Activated CD8-positive, alpha-beta memory T cell treated with anti-CD3 and anti-CD28 coated beads, Interleukin-2, amount 10 ng/mL, durations not matched to agents 7 days and 5 days (primary cell): ENCODE results near the gene ITGAX. TPM values are rescaled to one million over a fixed set of nuclear protein-coding genes. Genes with fewer than 3 reads are reported as not detected.
A peak's percentile ranks its signal among the peaks of the same experiment; 100 is the strongest.

ENCODE experiments used
- ATAC-seq: fragments of 150-1000 bp; cut with Tn5 transposase; one replicate; pipeline ENCODE4 v1.10.0; 2021; ENCODE audit warnings: moderate library complexity
- CTCF ChIA-PET: fragments of 350-600 bp; sonication (Branson Sonifier 250); formaldehyde crosslinking; loops from one replicate; lab custom pipeline; 2021; ENCODE audit warnings: antibody characterized with exemption; lab: Charles Lee
- DNase-seq: peaks from one replicate; pipeline ENCODE4 v3.0.0-alpha.2; 2020
- H3K27ac Mint-ChIP-seq: one replicate; pipeline ENCODE4 v1.8.0; 2021; ENCODE audit warnings: mild to moderate bottlenecking, mixed read lengths
- H3K27me3 Mint-ChIP-seq: one replicate; pipeline ENCODE4 v1.8.0; 2021; ENCODE audit warnings: mixed read lengths
- H3K36me3 Mint-ChIP-seq: one replicate; pipeline ENCODE4 v1.8.0; 2021; ENCODE audit warnings: mild to moderate bottlenecking, mixed read lengths
- H3K4me1 Mint-ChIP-seq: one replicate; pipeline ENCODE4 v1.8.0; 2021; ENCODE audit warnings: mixed read lengths
- H3K4me3 Mint-ChIP-seq: one replicate; pipeline ENCODE4 v1.8.0; 2021; ENCODE audit warnings: mild to moderate bottlenecking, moderate library complexity, mixed read lengths
- H3K9me3 Mint-ChIP-seq: one replicate; pipeline ENCODE4 v1.8.0; 2022; ENCODE audit warnings: low read depth, mixed read lengths
- total RNA-seq, 2 experiments: library from RNA; stranded (reverse); gene quantifications; one replicate each; pipeline ENCODE4 v1.2.3, GENCODE V29; 2021

ITGAX gene
- total RNA-seq, 2 experiments from 2014 or later = 56.8 to 62.0 TPM

DNA sequence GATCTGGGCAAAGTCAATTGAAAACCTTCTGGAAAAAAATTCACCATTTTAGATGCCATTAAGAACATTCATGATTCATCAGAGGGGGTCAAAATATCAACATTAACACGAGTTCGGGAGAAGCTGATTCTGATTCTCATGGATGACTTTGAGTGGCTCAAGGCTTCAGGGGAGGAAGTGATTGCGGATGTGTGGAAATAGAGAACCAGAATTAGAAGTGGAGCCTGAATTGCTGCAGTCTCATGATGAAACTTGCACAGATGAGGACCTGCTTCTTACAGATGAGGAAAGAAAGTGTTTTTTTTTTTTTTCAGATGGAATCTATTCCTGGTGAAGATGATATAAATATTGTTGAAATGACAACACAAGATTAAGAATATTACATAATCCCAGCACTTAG, 12.9 kb downstream of the ITGAX start:
- no peak overlapping the region for H3K27ac Mint-ChIP-seq
- H3K4me3 Mint-ChIP-seq = no peak overlapping the region
- H3K36me3 Mint-ChIP-seq = peaks cover 23% of the 10 kb centered on the region
- DNase-seq (no peak), ATAC-seq (no peak)
- H3K9me3 Mint-ChIP-seq = no peaks in the 10 kb centered on the region
- CTCF ChIA-PET = interaction anchor here (0.7 kb wide), 1 partner anchor 587 kb away, joined by 3 read pairs; no protein-coding TSS in a partner anchor
- H3K27me3 Mint-ChIP-seq = no peaks in the 10 kb centered on the region
- H3K4me1 Mint-ChIP-seq = peaks cover 39% of the 10 kb centered on the region

DNA sequence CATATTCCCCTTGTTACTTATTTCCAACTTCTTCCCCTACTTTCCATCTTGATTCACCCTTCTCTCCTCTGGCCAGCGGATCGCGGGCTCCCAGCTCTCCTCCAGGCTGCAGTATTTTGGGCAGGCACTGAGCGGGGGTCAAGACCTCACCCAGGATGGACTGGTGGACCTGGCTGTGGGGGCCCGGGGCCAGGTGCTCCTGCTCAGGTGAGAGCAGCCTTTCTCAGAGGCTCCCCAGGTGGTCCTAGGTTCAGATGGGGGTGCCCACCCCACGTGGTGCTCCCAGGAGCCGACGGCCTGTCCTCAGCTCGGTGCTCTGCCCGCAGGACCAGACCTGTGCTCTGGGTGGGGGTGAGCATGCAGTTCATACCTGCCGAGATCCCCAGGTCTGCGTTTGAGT, 16.0 kb downstream of the ITGAX start:
- Mint-ChIP-seq H3K27ac (no peak overlapping the region), H3K4me3 (no peak overlapping the region), H3K27me3 (no peaks in the 10 kb centered on the region), H3K4me1 (peaks cover 18% of the 10 kb centered on the region), H3K36me3 (peaks cover 19% of the 10 kb centered on the region), H3K9me3 (no peaks in the 10 kb centered on the region)
- DNase-seq = no peak
- ATAC-seq = no peak
- CTCF ChIA-PET = no interaction called here

DNA sequence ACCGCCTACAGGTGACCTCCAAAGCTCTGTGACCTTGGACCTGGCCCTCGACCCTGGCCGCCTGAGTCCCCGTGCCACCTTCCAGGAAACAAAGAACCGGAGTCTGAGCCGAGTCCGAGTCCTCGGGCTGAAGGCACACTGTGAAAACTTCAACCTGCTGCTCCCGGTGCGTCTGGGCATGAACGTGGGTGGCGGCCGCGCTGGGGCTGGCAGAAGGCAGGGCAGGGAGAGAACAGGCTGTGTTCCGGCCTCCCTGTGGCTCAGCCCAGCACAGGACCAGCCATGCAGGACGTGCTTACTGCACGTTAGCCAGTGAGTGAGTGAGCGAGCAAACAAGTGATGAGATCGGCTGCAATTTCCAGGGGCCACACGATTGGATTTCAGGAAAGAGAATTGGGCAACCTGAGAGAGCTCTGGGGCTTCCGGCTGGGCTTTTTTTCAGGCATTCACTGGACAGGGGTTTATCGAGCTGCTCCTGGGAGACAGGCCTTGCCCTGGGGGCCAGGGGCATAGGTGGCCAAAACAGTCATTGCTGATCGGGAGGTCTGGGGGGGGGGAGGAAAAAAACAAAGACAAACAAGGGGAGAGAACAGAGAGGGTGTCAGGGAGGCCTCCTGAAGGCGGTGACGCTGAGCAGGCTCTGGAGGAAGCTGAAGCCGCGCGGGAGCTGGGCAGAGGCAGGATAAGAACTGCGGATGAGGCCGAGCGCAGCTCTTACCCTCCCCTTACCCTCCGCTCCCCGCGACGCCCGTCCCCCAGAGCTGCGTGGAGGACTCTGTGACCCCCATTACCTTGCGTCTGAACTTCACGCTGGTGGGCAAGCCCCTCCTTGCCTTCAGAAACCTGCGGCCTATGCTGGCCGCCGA, 16.9 kb downstream of the ITGAX start:
- Mint-ChIP-seq H3K9me3 (no peaks in the 10 kb centered on the region), H3K27me3 (no peaks in the 10 kb centered on the region), H3K4me3 (no peak overlapping the region), H3K4me1 (peaks cover 14% of the 10 kb centered on the region), H3K36me3 (peaks cover 19% of the 10 kb centered on the region), H3K27ac (no peak overlapping the region)
- DNase-seq = no peak
- CTCF ChIA-PET = interaction anchor here (1.2 kb wide), 1 partner anchor 11 kb away, joined by 3 read pairs; no protein-coding TSS in a partner anchor
- no peak for ATAC-seq

DNA sequence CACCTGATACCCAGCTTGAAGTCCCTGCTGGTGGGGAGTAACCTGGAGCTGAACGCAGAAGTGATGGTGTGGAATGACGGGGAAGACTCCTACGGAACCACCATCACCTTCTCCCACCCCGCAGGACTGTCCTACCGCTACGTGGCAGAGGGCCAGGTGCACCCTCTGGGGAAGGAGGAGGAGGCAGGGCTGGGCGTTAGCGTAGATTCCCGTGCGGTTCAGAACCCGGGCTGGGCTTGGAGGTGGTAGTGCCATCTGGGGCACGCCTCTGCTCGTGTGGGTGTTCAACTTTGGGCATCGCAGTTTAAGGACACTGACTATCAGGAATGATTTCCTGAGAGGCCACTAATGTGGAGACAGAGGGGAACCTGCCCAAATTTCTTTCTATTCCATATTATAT, 18.3 kb downstream of the ITGAX start:
- no peak overlapping the region for H3K27ac Mint-ChIP-seq
- ATAC-seq (no peak), DNase-seq (no peak)
- H3K9me3 Mint-ChIP-seq = no peaks in the 10 kb centered on the region
- CTCF ChIA-PET = interaction anchor here (1.2 kb wide), 1 partner anchor 9 kb away, joined by 3 read pairs; no protein-coding TSS in a partner anchor
- no peaks in the 10 kb centered on the region for H3K27me3 Mint-ChIP-seq
- H3K36me3 Mint-ChIP-seq = peaks cover 20% of the 10 kb centered on the region
- H3K4me1 Mint-ChIP-seq = peaks cover 13% of the 10 kb centered on the region
- H3K4me3 Mint-ChIP-seq = no peak overlapping the region

DNA sequence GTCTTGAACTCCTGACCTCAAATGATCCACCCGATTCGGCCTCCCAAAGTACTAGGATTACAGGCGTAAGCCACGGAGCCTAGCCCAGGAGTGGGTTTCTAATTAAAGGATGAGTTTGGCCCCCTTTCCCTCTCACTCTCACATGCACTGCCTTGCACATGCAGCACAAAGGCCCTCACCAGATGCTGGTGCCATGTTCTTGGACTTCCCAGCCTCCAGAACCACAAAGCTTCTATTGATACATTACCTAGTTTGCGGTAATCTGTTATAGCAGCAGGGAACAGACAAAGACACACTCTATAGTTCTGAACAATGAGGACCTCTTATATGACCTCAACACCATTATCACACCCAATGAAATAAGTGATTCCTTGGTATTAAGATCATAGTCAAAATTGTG, 20.3 kb downstream of the ITGAX start:
- ATAC-seq (no peak), DNase-seq (no peak)
- H3K27ac Mint-ChIP-seq = no peak overlapping the region
- no peaks in the 10 kb centered on the region for H3K9me3 Mint-ChIP-seq
- H3K4me1 Mint-ChIP-seq = peaks cover 13% of the 10 kb centered on the region
- H3K27me3 Mint-ChIP-seq = no peaks in the 10 kb centered on the region
- CTCF ChIA-PET = interaction anchor here (1.4 kb wide), 1 partner anchor 36 kb away, joined by 3 read pairs; no protein-coding TSS in a partner anchor
- peaks cover 23% of the 10 kb centered on the region for H3K36me3 Mint-ChIP-seq
- no peak overlapping the region for H3K4me3 Mint-ChIP-seq

DNA sequence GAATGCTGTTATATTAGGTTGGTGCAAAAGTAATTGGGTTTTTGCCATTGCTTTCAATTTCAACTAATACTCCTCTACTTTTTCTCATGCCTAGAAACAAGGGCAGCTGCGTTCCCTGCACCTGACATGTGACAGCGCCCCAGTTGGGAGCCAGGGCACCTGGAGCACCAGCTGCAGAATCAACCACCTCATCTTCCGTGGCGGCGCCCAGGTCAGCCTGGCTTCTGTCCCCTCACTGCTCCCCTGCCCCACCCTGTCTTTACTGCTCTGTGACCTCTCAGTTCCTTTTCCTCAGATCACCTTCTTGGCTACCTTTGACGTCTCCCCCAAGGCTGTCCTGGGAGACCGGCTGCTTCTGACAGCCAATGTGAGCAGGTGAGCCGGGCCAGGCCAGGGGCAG, 21.7 kb downstream of the ITGAX start:
- H3K4me1 Mint-ChIP-seq = peaks cover 13% of the 10 kb centered on the region
- CTCF ChIA-PET = interaction anchor here (1.0 to 1.4 kb wide), 2 partner anchors 8 to 38 kb away, joined by 3 read pairs; no protein-coding TSS in a partner anchor
- no peak overlapping the region for H3K27ac Mint-ChIP-seq
- no peak for DNase-seq
- H3K4me3 Mint-ChIP-seq = no peak overlapping the region
- H3K36me3 Mint-ChIP-seq = peaks cover 23% of the 10 kb centered on the region
- no peak for ATAC-seq
- no peaks in the 10 kb centered on the region for H3K9me3 Mint-ChIP-seq
- H3K27me3 Mint-ChIP-seq = no peaks in the 10 kb centered on the region

DNA sequence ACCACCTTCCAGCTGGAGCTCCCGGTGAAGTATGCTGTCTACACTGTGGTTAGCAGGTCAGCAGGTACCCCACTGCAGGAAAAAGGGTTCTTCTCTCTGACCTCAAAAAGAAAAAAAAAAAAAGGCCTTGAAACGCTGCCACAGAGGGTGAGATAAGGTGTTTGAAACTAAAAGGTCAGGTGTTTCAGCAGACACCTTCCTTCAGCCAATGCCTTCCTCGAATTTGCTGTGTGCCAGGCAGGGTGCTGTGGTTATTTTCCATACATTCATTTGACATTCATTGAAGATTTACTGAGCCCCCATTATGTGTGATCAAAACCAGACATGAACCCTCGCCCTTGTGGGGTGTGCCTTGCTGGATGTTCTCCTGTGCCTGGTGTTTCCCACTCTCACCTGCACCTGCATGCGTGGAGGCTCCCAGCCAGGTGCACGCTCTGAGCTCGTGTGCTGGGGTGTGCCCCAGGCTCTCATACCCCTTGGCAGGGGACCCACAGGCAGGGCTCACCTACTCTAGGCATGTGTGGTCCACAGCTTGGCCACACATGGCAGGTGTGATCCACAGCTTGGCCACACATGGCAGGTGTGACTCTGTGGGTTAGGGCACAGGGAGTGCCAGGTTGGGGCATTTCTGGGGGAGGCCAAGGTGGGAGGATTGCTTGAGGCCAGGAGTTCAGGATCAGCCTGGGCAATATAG, 22.4 kb downstream of the ITGAX start:
- Mint-ChIP-seq H3K36me3 (peaks cover 23% of the 10 kb centered on the region), H3K4me1 (peaks cover 15% of the 10 kb centered on the region), H3K4me3 (no peak overlapping the region), H3K27ac (no peak overlapping the region), H3K27me3 (no peaks in the 10 kb centered on the region), H3K9me3 (no peaks in the 10 kb centered on the region)
- DNase-seq (no peak), ATAC-seq (no peak)
- CTCF ChIA-PET = interaction anchor here (0.6 kb wide), 1 partner anchor 222 kb away, joined by 4 read pairs; no protein-coding TSS in a partner anchor

DNA sequence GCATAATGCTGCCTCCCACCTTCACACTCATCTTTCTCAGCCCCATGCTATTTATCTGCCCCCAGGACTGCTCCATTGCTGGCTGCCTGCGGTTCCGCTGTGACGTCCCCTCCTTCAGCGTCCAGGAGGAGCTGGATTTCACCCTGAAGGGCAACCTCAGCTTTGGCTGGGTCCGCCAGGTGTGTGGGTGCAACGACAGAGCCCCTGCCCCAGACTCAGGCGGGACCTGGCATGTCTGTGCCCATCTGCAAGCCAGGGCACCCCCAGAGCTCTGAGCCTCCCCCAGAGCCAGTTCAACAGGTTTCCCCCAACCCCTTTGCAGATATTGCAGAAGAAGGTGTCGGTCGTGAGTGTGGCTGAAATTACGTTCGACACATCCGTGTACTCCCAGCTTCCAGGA, 25.2 kb downstream of the ITGAX start:
- ATAC-seq (no peak), DNase-seq (no peak)
- Mint-ChIP-seq H3K27ac (no peak overlapping the region), H3K4me3 (no peak overlapping the region), H3K27me3 (no peaks in the 10 kb centered on the region), H3K9me3 (no peaks in the 10 kb centered on the region), H3K36me3 (peaks cover 18% of the 10 kb centered on the region), H3K4me1 (peaks cover 25% of the 10 kb centered on the region)
- CTCF ChIA-PET = interaction anchor here (1.7 kb wide), 1 partner anchor 62 kb away, joined by 4 read pairs; the partner anchor contains the start of gene ZNF843

DNA sequence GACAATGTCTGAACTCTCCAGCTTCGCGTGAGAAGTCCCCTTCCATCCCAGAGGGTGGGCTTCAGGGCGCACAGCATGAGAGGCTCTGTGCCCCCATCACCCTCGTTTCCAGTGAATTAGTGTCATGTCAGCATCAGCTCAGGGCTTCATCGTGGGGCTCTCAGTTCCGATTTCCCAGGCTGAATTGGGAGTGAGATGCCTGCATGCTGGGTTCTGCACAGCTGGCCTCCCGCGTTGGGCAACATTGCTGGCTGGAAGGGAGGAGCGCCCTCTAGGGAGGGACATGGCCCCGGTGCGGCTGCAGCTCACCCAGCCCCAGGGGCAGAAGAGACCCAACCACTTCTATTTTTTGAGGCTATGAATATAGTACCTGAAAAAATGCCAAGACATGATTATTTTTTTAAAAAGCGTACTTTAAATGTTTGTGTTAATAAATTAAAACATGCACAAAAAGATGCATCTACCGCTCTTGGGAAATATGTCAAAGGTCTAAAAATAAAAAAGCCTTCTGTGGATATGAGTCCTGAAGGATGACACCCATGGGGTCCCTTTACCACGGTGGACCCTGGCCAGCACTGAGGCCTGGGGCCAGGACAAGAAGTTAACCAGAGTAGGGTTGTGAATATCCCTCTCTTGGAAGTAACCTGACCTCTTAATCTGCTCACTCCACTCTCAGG, 27.6 kb downstream of the ITGAX start:
- peaks cover 35% of the 10 kb centered on the region for H3K4me1 Mint-ChIP-seq
- H3K36me3 Mint-ChIP-seq = peaks cover 4% of the 10 kb centered on the region
- CTCF ChIA-PET = interaction anchor here (0.6 to 5.4 kb wide), 38 partner anchors 8 to 400 kb away, joined by 3 to 31 read pairs (median 4); partner anchors contain the start of genes ITGAD, PYCARD, PYDC1 and ZNF646

DNA sequence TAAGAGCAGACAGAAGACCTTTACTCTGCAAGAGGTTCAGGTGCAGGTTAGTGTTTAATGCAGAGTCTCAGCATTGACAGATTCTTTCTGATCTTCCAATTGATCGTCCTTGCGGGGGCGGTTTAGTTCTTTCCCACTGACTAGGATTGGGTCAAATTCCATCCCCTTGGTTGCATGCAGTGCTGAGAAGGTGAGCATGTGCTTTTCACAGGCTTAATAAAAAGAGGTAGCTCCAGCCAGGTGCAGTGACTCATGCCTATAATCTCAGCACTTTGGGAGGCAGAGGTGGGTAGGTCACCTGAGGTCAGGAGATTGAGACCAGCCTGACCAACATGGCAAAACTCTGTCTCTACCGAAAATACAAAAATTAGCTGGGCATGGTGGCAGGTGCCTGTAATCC, 30.7 kb downstream of the ITGAX start:
- Mint-ChIP-seq H3K9me3 (no peaks in the 10 kb centered on the region), H3K4me1 (peaks cover 34% of the 10 kb centered on the region), H3K4me3 (no peak overlapping the region), H3K27me3 (peaks cover 18% of the 10 kb centered on the region), H3K36me3 (no peaks in the 10 kb centered on the region), H3K27ac (no peak overlapping the region)
- DNase-seq (no peak), ATAC-seq (no peak)
- CTCF ChIA-PET = interaction anchor here (0.8 to 5.4 kb wide), 7 partner anchors 10 to 184 kb away, joined by 3 to 31 read pairs (median 7); partner anchors contain the start of gene ZNF843

More for the DNA sequence above, 27.6 kb downstream of the ITGAX start:
- H3K4me3 Mint-ChIP-seq = no peak overlapping the region
- peak; percentile 81 for ATAC-seq
- no peaks in the 10 kb centered on the region for H3K9me3 Mint-ChIP-seq
- H3K27me3 Mint-ChIP-seq = peaks cover 4% of the 10 kb centered on the region
- no peak overlapping the region for H3K27ac Mint-ChIP-seq
- DNase-seq = peak; percentile 81

DNA sequence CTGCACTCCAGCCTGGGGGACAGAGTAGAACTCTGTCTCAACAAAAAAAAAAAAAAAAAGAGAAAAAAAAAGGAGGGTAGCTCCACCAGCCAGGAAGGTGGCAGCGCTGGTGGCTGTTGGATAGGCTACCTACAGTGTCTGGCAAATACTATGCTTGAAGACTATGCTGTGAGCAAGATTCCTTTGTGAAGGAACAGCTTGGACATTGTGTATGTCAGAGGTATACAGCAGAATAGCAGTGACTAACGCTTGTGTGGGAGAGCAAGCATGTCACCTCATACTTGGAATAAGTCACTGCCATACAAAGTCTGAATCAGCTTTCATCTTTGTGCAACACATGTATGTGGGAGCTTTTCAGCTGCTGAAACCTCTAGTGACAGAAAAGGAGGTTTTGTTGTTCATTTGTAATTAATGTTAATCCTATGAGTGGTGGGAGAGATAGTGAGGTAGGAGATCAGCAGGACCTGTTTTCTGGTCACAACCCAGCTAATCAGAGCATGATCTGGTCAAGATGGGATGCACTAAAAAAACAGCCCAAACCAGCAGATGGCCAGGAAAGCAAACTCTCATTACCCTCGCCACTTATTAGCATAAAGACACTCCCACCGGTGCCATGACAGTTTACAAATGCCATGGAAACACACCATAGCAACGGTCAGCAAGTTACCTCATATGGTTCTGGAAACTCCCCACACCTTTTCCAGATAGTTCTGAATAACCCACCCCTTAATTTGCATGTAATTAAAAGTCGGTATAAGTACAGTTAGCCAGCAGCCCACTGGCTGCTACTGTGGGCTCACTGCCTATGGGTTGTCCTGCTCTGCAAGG, 31.4 kb downstream of the ITGAX start:
- H3K27me3 Mint-ChIP-seq = peaks cover 21% of the 10 kb centered on the region
- no peak overlapping the region for H3K4me3 Mint-ChIP-seq
- H3K27ac Mint-ChIP-seq = peak overlapping the region; percentile 1
- no peaks in the 10 kb centered on the region for H3K9me3 Mint-ChIP-seq
- no peak for DNase-seq
- CTCF ChIA-PET = interaction anchor here (0.8 to 5.4 kb wide), 6 partner anchors 35 to 482 kb away, joined by 3 to 31 read pairs (median 8); partner anchors contain the start of gene ZNF843
- no peaks in the 10 kb centered on the region for H3K36me3 Mint-ChIP-seq
- H3K4me1 Mint-ChIP-seq = peaks cover 34% of the 10 kb centered on the region
- peak; percentile 62 for ATAC-seq

DNA sequence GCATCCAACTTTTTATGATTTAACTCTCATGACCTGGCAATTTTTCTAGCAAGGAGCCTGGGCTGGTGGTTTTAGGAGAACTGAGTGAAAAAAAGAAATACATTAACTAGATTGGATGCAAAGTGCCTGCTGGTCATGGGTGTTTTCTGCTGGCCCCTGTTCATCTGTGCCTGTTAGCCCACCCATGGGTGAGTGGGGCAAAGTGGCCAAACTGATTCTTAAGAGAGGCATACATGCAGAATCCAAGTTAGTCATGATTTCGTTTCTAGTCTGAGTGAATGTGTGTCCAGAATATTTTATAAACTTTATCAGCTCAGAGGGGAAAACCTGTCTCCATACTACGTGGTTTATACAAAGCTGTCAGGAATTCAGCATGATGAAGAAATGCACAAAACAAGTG, 33.6 kb downstream of the ITGAX start:
- peaks cover 21% of the 10 kb centered on the region for H3K27me3 Mint-ChIP-seq
- H3K9me3 Mint-ChIP-seq = no peaks in the 10 kb centered on the region
- no peaks in the 10 kb centered on the region for H3K36me3 Mint-ChIP-seq
- ATAC-seq = no peak
- no peak for DNase-seq
- CTCF ChIA-PET = interaction anchor here (1.0 kb wide), 2 partner anchors 43 to 56 kb away, joined by 3 to 4 read pairs; no protein-coding TSS in a partner anchor
- H3K4me3 Mint-ChIP-seq = no peak overlapping the region
- peaks cover 29% of the 10 kb centered on the region for H3K4me1 Mint-ChIP-seq
- no peak overlapping the region for H3K27ac Mint-ChIP-seq
